Jurkat, Clone E6-1 (cell line): ENCODE measurements around the gene CARS1.
"Not testable (repeated sequence)": the region's sequence is repeated elsewhere in the genome, so short reads cannot be mapped to it uniquely, and the experiment has no call there.

Source experiments
- DNase-seq: peaks from one replicate; pipeline ENCODE4 v3.0.0-alpha.2; 2011; ENCODE audit warnings: low read depth, low spot score
- H3K4me3 ChIP-seq: 2 replicates; pipeline ENCODE4 v1.5.1; 2011; ENCODE audit warnings: mild to moderate bottlenecking, low read length, control low read depth, moderate library complexity

The CARS1 gene

DNA sequence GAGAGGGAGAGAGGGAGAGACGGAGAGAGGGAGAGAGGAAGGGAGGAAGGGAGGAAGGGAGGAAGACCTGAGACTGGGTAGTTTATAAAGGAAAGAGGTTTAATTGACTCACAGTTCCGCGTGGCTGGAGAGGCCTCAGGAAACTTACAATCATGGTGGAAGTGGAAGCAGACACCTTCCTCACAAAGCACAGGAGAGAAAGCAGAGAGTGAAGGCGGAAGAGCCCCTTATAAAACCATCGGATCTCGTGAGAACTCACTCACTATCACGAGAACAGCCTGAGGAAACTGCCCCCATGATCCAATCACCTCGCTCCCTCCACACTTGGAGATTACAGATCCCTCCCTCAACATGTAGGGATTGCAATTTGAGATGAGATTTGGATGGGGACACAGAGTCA, 12.2 kb upstream of the CARS1 start:
- no peak for DNase-seq
- no peak overlapping the region for H3K4me3 ChIP-seq

DNA sequence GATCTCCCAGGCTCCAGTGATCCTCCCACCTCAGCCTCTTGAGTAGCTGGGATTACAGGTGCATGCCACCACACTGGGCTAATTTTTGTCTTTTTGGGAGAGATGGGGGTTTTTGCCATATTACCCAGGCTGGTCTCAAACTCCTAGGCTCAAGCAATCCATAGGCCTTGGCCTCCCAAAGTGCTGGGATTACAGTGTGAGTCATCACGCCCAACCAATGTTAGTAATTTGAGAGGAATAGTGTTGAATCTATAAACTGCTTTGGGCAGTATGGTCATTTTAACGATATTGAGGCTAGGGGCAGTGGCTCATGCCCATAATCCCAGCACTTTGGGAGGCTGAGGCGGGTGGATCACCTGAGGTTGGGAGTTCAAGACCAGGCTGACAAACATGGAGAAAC, 9.1 kb upstream of the CARS1 start:
- H3K4me3 ChIP-seq, DNase-seq: not testable (repeated sequence)

DNA sequence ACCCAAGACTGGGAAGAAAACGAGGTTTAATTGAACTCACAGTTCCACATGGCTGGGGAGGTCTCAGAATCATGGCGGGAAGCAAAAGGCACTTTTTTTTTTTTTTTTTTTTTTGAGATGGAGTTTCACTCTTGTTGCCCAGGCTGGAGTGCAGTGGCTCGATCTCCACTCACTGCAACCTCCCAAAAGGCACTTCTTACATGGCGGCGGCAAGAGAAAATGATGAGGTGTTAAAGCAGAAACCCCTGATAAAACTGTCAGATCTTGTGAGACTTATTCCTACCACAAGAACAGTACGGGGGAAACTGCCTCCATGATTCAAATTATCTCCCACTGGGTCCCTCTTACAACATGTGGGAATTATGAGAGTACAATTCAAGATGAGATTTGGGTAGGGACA, 7.5 kb upstream of the CARS1 start:
- H3K4me3 ChIP-seq, result not testable (repeated sequence)

DNA sequence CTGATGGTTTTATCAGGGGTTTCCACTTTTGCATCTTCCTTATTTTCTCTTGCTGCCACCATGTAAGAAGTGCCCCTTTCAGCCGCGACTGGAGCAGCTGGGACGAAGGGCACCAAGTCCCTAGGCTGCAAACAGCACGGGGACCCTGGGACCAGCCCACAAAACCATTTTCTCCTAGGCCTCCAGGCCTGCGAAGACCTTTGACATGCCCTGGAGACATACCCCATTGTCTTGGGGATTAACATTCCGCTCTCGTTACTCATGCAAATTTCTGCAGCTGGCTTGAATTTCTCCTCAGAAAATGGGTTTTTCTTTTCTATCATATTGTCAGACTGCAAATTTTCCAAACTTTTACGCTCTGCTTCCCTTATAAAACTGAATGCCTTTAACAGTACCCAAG, 6.7 kb upstream of the CARS1 start:
- DNase-seq, H3K4me3 ChIP-seq: not testable (repeated sequence)

More for the DNA sequence above, 7.5 kb upstream of the CARS1 start:
- not testable (repeated sequence) for DNase-seq

DNA sequence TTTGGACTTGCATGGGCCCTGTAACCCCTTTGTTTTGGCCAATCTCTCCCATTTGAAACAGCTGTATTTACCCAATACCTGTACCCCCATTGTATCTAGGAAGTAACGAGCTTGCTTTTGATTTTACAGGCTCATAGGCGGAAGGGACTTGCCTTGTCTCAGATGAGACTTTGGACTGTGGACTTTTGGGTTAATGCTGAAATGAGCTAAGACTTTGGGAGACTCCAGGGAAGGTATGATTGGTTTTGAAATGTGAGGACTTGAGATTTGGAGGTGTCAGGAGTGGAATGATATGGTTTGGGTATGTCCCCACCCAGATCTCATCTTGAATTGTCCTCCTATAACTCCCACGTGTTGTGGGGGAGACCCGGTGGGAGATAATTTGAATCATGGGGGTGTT, 6.2 kb upstream of the CARS1 start:
- not testable (repeated sequence) for DNase-seq

DNA sequence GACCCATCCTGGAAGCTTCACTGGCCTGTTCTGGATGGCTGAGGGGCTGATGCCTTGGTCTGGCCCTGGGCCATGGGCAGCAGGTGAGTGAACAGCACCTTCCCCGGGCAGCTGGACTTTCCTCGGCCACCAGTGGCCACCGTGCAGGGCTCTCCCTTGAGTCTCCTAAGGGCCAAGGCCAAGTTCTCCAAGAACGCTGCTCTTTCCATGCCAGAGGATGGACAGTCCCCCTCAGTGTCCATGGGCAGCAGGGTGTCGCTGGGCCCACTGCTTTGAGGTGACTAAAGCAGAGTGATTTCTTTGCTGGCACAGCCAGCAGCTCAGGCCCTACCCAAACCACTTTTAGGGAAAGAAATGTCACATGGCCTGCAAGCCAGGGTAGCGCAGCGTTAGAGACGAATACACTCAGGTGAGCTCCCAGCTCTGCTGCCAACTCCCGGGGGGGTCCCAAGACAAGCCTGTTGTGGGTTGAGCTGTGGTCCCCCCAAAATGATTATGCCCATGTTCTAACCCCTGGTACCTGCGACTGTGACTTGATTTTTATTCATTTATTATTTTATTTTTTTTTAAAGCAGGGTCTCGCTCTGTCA, 3.3 kb upstream of the CARS1 start:
- no peak for DNase-seq
- H3K4me3 ChIP-seq, result no peak overlapping the region

More for the DNA sequence above, 6.2 kb upstream of the CARS1 start:
- H3K4me3 ChIP-seq, result not testable (repeated sequence)

DNA sequence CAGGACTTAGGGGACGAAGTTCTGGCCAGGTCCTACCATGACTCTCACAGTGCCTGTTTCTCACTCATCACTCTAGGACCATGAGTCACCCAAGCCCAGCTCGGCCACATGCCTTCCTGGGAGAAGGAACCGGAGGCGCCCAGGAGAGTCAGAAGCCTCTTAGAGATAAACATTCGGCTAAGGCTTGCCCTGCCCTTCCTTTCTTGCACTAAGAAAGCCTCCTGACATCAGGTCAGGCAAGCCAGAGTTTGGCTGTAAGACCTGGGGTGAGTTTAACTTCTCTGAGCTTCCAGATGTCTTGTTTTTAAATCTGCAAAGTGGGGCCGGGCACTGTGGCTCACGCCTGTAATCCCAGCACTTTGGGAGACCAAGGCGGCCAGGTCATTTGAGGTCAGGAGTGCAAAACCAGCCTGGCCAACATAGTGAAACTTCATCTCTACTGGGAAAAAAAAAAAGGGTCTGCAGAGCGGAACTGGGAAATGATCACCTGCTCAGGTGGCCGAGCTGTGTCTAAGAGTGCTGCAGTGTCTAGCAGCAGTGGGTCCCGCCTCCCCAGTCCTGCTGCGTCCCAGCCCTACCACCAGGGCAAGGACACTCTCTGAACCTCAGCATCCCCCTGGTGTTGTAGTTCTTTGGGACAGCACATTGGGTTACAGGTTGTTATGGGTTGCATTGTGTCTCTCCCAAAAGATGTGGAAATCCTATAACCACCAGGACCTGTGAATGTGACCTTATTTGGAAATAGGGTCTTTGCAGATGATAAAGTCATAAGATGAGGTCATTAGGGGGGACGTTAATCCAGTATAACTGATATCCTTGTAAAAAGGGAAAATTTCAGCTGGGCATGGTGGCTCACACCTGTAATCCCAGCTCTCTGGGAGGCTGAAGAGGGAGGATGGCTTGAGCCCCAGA, 1.8 kb upstream of the CARS1 start:
- H3K4me3 ChIP-seq, result no peak overlapping the region
- DNase-seq, result no peak

DNA sequence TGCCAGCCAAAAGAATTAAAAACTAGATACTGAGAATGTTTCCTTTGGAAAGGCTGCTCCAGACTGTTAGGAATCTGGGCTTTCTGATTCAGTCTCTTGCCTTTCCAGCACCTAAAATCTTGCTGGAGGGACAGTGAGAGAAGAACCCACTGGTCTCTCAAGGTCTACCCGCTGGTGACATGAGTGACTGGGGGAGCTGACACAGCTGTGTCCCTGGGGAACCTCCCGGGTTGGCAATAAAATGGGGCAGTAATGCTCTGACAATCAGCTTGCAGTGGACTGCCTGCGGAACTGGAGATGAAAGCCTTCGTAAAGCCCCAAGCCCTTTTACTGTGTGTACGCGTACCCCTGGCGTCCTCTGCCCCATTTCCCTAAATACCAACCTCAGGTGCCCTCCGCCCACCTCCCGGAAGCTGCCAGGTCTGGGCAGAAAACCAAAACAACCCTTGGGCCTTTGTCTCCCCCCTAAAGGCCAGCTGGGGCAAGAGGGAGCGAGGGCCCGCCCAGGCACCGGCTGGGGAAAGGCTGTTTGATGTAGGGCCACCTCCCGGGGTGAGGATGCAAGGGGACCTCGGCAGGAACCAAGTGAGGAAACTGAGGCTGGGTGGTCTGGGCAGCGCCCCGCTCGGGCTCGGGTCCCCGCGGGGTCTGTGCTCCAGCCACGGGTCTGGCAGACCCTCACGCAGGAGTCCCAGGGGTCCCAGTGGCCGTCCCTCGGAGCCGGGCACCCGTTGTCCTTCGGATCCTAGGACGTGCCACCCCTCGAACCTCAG, 741 bp downstream of the CARS1 start:
- no peak for DNase-seq

DNA sequence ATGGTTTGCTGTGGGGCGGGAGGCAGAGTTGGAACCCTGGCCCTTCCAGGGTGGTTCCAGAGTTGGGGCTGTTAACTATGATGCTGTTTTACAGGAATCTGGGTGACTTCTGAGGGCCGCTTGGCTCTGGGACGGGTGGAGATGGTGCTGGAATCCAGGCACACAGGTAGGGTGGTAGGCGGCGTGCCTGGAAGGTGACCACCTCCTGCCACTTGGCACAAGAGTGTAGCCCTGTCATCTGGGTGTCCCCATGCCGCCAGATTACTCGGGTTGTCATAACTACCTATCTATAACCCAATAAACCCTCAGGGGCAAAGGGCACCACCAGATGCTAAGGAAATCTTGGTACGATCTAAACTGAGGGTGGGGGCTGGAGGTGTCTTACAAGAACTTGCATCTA, 1.3 kb downstream of the CARS1 start:
- H3K4me3 ChIP-seq, result peak overlapping the region; percentile 90
- DNase-seq, result no peak

More for the DNA sequence above, 741 bp downstream of the CARS1 start:
- peak overlapping the region; percentile 90 for H3K4me3 ChIP-seq

DNA sequence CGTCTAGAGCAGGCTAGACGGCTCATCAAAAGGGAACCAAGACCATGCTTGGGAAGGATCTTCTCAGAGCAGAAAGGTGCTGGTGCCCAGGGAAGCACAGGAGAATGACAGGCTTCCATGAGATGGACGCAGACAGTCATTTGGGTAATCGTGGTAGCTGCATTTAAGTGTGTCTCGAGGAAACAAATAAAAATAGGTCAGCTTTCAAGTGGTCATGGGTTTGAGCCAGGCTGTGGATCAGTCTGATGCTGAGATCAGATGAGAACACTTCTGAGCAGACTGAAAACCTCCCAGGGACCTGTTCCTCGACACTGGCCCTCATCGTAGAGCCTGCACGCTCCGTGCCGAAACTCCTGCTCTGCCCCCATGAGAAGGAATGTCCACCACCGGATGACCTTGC, 4.7 kb downstream of the CARS1 start:
- H3K4me3 ChIP-seq, result no peak overlapping the region
- no peak for DNase-seq

DNA sequence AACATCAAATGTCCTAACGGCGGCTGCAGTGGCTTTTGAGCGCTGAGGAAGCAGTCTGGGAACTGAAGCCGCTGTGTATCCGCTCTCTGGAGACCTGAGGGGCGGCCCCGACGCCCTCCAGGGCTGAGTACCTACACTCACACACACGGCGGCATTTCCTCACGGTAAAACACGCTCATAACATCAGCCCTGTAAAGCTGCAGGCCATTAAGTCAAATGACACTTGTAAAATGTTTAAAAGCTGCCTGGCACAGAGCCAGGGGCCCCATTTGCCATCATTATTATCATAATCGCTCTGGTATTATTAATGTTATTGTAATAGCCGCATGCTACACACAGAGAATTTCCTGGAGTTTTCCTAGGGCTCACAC, 5.1 kb downstream of the CARS1 start:
- no peak for DNase-seq

DNA sequence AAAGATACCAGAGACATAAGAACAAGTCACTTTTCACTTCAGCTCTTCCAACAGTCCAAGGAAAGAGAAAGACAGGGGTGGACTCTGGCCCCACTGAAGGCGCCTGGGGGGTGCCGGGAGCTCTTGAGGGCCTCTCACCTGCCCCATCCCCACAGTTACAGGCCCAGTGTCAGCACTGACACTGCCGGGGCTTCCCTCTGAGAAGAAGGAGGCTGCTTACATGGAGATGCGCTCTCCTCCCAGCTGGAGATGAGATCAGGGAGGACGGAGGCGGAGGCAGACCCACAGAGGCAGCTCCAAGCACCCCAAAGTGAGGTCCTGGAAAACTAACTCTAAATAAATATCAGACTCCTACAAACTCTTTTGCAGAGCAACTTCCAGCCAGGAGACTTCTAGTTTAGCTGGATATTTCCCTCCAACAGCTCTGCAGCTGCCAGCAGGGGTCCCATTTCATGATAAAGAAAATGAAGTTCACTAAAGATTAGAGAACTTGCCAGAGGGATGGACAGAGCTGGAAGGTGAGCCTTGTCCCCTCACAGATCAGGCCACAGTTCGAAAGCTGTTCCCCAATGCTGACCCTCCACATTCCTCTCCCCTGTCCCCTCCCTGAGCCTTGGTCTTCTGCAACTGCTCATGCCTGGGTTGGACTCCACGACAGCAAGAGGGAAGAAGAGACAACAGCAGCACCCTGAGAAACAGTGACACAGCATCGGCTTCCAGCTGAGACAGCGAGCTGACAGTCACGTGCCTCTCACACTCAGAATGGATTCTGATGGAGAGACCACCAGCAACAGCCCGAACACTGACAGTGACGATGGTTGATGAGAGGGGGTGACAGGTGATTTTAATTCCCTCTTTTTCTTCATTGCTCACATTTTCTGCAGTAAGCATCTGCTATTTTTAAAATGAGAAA, 5.8 kb downstream of the CARS1 start:
- H3K4me3 ChIP-seq, result no peak overlapping the region
- no peak for DNase-seq

More for the DNA sequence above, 5.1 kb downstream of the CARS1 start:
- no peak overlapping the region for H3K4me3 ChIP-seq

DNA sequence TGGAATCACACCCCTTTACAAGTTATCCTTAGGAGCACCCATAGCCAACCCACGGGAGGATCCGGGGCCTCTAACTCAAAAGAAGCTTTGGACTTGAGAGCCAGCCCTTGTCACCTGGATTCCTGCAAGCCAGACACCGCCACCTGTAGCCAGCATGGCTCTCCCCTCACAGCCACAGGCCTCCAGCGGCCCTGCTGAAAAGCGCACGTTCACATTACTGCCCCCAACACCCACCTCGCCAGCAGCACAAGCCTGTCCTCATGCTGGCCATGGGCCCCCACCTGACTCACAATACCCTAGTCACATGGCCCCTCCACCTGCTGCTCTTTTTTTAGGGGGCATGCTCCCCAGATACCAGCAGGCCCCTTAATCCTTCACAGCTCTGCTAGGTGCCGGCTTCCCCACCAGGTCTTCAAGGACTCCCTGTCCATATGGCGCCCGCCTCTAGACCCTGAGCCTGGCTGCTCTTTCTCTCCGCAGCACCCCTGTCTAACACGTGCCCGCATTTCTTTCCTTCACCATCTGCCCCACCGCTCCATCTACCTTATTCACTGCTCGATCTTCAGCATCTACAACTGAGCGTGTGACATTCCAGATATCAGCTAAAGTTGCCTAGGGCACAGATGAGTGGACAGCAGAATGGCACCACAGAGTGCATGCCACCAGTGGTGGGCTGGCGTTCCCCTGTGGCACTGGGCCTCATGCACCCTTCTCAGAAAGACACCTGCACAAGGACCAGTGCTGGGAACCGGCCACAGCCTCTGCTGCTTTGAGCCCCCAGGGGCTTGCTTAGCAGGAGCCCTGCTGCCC, 6.6 kb downstream of the CARS1 start:
- no peak overlapping the region for H3K4me3 ChIP-seq
- DNase-seq, result no peak

DNA sequence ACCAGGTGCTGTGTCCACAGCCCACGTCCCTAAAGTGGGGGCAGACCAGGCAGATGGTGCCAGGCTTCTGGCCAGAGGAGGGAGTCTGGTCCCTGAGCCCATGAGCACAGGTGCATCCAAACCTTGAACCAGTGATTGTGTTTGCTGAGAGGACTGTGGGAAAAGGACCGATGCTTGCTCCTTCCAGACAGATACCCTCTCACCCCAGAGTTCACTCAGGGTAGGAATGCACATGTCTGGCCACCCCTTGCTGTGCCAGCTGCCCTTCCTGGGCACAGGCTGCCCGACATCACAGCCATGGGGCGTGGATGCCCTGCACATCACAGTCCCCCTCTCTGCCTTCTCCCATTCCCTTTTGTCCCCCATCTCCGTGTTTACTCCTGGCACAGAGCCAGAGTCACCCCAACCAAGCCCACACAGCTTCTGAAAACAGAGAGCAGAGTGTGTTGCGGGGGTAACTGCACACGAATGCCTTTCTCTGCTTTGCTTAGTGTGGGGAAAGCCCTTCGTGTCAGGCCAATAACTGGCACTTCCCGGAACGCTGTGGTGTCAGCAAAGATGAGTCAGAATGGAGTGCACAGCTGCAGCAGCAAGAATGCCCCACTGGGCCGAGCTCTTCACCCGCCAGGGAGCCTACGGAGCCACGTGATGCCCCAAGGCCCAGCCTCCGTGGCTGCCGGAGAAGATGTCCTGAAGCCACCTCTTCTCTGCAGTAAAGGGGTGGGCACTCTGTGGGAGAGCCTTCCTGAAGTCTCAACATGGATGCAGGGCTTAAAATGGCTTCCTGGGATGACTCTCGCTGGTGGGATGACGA, 7.6 kb downstream of the CARS1 start:
- H3K4me3 ChIP-seq, result no peak overlapping the region
- DNase-seq, result no peak

DNA sequence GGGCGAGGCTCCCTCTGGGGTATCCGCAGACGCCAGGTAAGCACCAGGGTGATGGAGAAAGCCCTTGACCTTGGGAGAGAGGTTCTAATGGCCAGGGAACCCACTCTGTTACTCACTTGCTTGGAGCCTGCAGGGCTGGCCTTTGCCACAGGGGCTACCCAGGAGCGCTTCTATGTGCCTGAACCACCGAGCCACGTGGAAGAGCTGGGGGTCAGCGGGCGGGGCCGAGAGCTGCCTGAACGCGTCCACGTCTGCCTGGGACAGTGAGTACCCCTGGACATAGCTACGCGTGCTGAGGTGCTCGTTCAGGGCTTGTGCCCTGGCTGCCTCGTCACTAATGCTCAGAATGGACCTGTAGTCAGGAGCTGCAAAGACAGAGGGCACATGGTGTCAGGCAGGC, 9.6 kb downstream of the CARS1 start:
- H3K4me3 ChIP-seq, result no peak overlapping the region
- DNase-seq, result no peak

DNA sequence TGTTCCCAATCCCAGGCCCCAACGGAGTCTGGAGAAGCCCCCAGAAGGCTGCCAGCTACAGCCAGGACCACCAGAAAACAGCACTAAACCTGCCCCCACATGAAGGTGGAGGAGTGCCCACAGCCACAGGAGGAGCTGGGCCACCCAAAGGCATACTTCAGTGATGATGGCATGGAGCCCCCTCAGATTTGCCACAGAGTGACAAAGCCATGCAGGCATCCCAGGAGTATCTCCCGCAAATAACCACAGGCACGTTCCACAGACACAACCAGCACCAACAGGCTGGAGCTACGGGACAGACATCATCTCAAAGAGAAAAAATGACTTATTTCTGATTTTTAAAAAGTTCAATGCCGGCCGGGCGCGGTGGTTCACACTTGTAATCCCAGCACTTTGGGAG, 10.6 kb downstream of the CARS1 start:
- H3K4me3 ChIP-seq, result no peak overlapping the region
- DNase-seq, result no peak

DNA sequence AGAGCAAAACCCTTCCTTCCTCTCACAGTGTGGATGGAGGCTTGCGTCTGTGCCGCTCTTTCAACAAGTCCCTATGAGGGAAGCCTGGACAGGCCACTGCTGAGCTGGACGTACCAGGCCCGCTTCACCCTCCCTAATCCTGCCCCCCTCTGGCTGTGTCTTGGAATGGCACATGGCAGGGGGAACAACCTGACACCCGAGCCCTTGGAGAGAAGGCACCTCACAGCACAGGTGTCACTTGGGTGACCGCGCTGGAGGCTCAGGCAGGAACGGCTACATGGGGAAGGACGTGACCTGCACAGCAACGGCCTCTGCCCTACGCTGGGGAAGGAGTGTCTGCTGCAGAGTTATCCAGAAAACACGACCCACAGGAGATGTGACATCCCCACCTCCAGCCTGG, 11.0 kb downstream of the CARS1 start:
- no peak for DNase-seq
- no peak overlapping the region for H3K4me3 ChIP-seq
